GM23338 (cell line): ENCODE measurements around the gene CTDNEP1. TPM values are rescaled to one million over a fixed set of nuclear protein-coding genes. Genes with fewer than 3 reads are reported as not detected.

Source experiments
- ATAC-seq: fragments of 200-7000 bp; cut with Tn5 transposase; 3 replicates; pipeline ENCODE4 v1.9.1; 2020
- DNase-seq: peaks from one replicate; pipeline ENCODE4 v3.0.0-alpha.2; 2015; ENCODE audit warnings: low spot score
- H2AFZ ChIP-seq: fragments of 200-600 bp; sonication (generic); 2 replicates; pipeline ENCODE4 v1.8.0; 2016; ENCODE audit warnings: antibody characterized with exemption, mild to moderate bottlenecking, moderate library complexity
- H3F3A ChIP-seq: fragments of 200-600 bp; sonication (generic); replicated peaks from 2 replicates; pipeline ENCODE4 v1.8.0; 2017; ENCODE audit warnings: antibody characterized with exemption, mixed run types, low read depth
- H3K27ac ChIP-seq: fragments of 200-600 bp; sonication (generic); 2 replicates; pipeline ENCODE4 v1.6.1; 2016; ENCODE audit warnings: low read depth
- H3K27me3 ChIP-seq: fragments of 200-600 bp; sonication (generic); 2 replicates; pipeline ENCODE4 v1.8.0; 2016; ENCODE audit warnings: mild to moderate bottlenecking, mixed run types, moderate library complexity; ENCODE audit not compliant: insufficient read depth
- H3K36me3 ChIP-seq: fragments of 200-600 bp; sonication (generic); 2 replicates; pipeline ENCODE4 v1.8.0; 2016; ENCODE audit warnings: mild to moderate bottlenecking; ENCODE audit not compliant: insufficient read depth
- H3K4me1 ChIP-seq: fragments of 200-600 bp; sonication (generic); 2 replicates; pipeline ENCODE4 v1.8.0; 2016; ENCODE audit warnings: mild to moderate bottlenecking, moderate library complexity; ENCODE audit not compliant: insufficient read depth
- H3K4me2 ChIP-seq: fragments of 200-600 bp; sonication (generic); 2 replicates; pipeline ENCODE4 v1.7.1; 2017; ENCODE audit warnings: mixed run types
- H3K4me3 ChIP-seq: fragments of 200-600 bp; sonication (generic); 2 replicates; pipeline ENCODE4 v1.6.1; 2016; ENCODE audit warnings: mixed run types
- H3K79me2 ChIP-seq: fragments of 200-600 bp; sonication (generic); replicated peaks from 2 replicates; pipeline ENCODE4 v1.8.0; 2017; ENCODE audit warnings: mild to moderate bottlenecking; ENCODE audit not compliant: insufficient read depth
- H3K9me2 ChIP-seq: fragments of 200-600 bp; sonication (generic); 2 replicates; pipeline ENCODE4 v1.8.0; 2017; ENCODE audit not compliant: insufficient read depth
- H4K20me1 ChIP-seq: fragments of 200-600 bp; sonication (generic); replicated peaks from 2 replicates; pipeline ENCODE4 v1.8.0; 2017; ENCODE audit warnings: mild to moderate bottlenecking; ENCODE audit not compliant: insufficient read depth
- H3K27ac Mint-ChIP-seq: 2 replicates; pipeline ENCODE4 v1.8.0; 2020; ENCODE audit warnings: inconsistent platforms, mild to moderate bottlenecking, moderate library complexity, mixed read lengths
- H3K27me3 Mint-ChIP-seq: 3 replicates; pipeline ENCODE4 v1.8.0; 2022; ENCODE audit warnings: low read depth, mild to moderate bottlenecking, moderate library complexity, mixed read lengths, inconsistent platforms; ENCODE audit not compliant: insufficient read depth, poor library complexity
- H3K36me3 Mint-ChIP-seq: 3 replicates; pipeline ENCODE4 v1.8.0; 2021; ENCODE audit warnings: low read depth, mild to moderate bottlenecking, inconsistent platforms, moderate library complexity, mixed read lengths
- H3K4me1 Mint-ChIP-seq: 3 replicates; pipeline ENCODE4 v1.8.0; 2020; ENCODE audit warnings: mild to moderate bottlenecking, inconsistent platforms, mixed read lengths
- H3K4me3 Mint-ChIP-seq: 3 replicates; pipeline ENCODE4 v1.8.0; 2021; ENCODE audit warnings: moderate library complexity, mild to moderate bottlenecking, inconsistent platforms, mixed read lengths
- H3K9me3 Mint-ChIP-seq: 3 replicates; pipeline ENCODE4 v1.8.0; 2020; ENCODE audit warnings: moderate library complexity, mild to moderate bottlenecking, inconsistent platforms, mixed read lengths
- EZH2phosphoT487 ChIP-seq: fragments of 200-600 bp; sonication (generic); IDR thresholded peaks from one replicate; pipeline ENCODE4 v1.8.1; 2018; ENCODE audit warnings: antibody characterized with exemption; ENCODE audit not compliant: unreplicated experiment
- NANOG ChIP-seq: IDR thresholded peaks from 2 replicates; pipeline ENCODE4 v1.6.1; 2016; ENCODE audit warnings: antibody characterized with exemption, borderline replicate concordance
- POLR2AphosphoS5 ChIP-seq: IDR thresholded peaks from 2 replicates; pipeline ENCODE4 v1.6.1; 2016; ENCODE audit warnings: antibody characterized with exemption, low read depth
- ZNF114 ChIP-seq: fragments of 250-450 bp; sonication (Bioruptor Pico); IDR thresholded peaks from 2 replicates; pipeline ENCODE4 v1.5.0; 2020; ENCODE audit warnings: mild to moderate bottlenecking, moderate library complexity
- polyA plus RNA-seq: library from polyadenylated mRNA; unstranded; fragments of >200 nt; fragmentation: Nextera tagmentation; extraction: Ambion mirVana; gene quantifications from 2 replicates; pipeline ENCODE4 v1.2.1, GENCODE V29; 2016
- total RNA-seq: library from RNA; depleted of rRNA; stranded (reverse); fragments of >200 nt; shearing (Covaris generic); gene quantifications from 2 replicates; pipeline ENCODE4 v1.2.3, GENCODE V29; 2014
- TF ChIP-seq, protein P1 (sequence below): fragments of 250-450 bp; sonication (Bioruptor Pico); IDR thresholded peaks from 2 replicates; pipeline ENCODE4 v1.5.0; 2020; ENCODE audit warnings: mild to moderate bottlenecking, moderate library complexity
- TF ChIP-seq, protein P2 (sequence below): IDR thresholded peaks from 2 replicates; pipeline ENCODE4 v1.6.1; 2016; ENCODE audit warnings: antibody characterized with exemption
- TF ChIP-seq, protein P3 (sequence below), 2 experiments: fragments of 200-600 bp in 1 of 2; sonication (generic) in 1 of 2; conservative IDR thresholded peaks; 2 replicates each; pipeline versions ENCODE4 v1.5.1 to v1.6.1; 2016 to 2017; ENCODE audit warnings: antibody characterized with exemption in 2 of 2, low read depth in 2 of 2, mild to moderate bottlenecking in 2 of 2, moderate library complexity in 1 of 2

The CTDNEP1 gene
- total and polyA plus RNA-seq, 2 experiments from 2014 or later = 48.1 to 93.4 TPM

DNA sequence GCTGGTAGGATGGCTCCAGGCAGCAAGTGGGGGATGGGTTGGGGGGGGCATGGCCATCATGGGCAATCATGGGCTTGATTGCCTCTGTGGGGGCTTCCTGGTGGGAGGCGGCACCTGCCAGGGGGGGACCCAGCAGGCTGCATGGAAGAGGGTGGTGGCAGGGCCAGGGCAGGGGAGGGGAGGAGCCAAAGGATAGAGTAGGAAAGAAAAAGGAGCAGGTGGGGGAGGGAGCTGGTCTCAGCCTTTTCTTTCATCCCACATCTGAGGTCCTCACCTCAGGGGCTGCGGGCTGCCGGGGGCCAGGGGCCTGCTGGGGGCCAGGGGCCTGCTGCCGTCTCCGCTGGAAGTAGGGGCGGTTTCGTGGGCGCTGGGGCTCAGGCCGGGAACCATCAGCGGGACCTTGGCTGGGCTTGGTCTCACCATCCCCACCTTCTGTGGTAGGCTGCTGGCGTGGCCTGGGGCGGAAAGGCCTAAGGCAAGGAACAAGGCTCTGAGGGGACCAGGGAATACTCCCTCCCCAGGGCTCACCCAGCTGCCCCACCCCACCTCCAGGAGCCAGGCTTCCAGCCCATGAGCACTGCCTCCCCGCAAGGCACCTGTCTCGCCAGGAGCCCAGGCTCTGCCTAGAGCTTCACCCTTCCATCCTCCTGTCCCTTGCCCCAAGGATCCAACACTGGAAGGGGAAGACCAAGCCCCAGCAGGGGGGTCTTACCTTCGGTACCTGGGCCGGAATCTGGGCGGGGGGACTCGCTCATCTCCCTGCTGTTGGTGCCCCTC lies 37.9 kb upstream of the CTDNEP1 start:
- no peak overlapping the region for H3K27ac Mint-ChIP-seq
- Histone ChIP-seq H3K4me2 (no peak overlapping the region), H3K4me1 (peaks cover 7% of the 10 kb centered on the region), H3K36me3 (peaks cover 5% of the 10 kb centered on the region; the same call in 1 of the 2 replicates), H3K27me3 (no peaks in the 10 kb centered on the region), H3F3A (0 out of 2 replicates have a peak, but pooled peaks cover 9% of the 10 kb centered on the region), H2AFZ (no peak overlapping the region), H4K20me1 (peaks cover 7% of the 10 kb centered on the region; the same call in 1 of the 2 replicates), H3K27ac (no peak overlapping the region), H3K79me2 (no peaks in the 10 kb centered on the region), H3K9me2 (no peaks in the 10 kb centered on the region), H3K4me3 (no peak overlapping the region)
- DNase-seq = no peak
- peak; percentile 16 for ATAC-seq
- TF ChIP-seq, protein P1, sequence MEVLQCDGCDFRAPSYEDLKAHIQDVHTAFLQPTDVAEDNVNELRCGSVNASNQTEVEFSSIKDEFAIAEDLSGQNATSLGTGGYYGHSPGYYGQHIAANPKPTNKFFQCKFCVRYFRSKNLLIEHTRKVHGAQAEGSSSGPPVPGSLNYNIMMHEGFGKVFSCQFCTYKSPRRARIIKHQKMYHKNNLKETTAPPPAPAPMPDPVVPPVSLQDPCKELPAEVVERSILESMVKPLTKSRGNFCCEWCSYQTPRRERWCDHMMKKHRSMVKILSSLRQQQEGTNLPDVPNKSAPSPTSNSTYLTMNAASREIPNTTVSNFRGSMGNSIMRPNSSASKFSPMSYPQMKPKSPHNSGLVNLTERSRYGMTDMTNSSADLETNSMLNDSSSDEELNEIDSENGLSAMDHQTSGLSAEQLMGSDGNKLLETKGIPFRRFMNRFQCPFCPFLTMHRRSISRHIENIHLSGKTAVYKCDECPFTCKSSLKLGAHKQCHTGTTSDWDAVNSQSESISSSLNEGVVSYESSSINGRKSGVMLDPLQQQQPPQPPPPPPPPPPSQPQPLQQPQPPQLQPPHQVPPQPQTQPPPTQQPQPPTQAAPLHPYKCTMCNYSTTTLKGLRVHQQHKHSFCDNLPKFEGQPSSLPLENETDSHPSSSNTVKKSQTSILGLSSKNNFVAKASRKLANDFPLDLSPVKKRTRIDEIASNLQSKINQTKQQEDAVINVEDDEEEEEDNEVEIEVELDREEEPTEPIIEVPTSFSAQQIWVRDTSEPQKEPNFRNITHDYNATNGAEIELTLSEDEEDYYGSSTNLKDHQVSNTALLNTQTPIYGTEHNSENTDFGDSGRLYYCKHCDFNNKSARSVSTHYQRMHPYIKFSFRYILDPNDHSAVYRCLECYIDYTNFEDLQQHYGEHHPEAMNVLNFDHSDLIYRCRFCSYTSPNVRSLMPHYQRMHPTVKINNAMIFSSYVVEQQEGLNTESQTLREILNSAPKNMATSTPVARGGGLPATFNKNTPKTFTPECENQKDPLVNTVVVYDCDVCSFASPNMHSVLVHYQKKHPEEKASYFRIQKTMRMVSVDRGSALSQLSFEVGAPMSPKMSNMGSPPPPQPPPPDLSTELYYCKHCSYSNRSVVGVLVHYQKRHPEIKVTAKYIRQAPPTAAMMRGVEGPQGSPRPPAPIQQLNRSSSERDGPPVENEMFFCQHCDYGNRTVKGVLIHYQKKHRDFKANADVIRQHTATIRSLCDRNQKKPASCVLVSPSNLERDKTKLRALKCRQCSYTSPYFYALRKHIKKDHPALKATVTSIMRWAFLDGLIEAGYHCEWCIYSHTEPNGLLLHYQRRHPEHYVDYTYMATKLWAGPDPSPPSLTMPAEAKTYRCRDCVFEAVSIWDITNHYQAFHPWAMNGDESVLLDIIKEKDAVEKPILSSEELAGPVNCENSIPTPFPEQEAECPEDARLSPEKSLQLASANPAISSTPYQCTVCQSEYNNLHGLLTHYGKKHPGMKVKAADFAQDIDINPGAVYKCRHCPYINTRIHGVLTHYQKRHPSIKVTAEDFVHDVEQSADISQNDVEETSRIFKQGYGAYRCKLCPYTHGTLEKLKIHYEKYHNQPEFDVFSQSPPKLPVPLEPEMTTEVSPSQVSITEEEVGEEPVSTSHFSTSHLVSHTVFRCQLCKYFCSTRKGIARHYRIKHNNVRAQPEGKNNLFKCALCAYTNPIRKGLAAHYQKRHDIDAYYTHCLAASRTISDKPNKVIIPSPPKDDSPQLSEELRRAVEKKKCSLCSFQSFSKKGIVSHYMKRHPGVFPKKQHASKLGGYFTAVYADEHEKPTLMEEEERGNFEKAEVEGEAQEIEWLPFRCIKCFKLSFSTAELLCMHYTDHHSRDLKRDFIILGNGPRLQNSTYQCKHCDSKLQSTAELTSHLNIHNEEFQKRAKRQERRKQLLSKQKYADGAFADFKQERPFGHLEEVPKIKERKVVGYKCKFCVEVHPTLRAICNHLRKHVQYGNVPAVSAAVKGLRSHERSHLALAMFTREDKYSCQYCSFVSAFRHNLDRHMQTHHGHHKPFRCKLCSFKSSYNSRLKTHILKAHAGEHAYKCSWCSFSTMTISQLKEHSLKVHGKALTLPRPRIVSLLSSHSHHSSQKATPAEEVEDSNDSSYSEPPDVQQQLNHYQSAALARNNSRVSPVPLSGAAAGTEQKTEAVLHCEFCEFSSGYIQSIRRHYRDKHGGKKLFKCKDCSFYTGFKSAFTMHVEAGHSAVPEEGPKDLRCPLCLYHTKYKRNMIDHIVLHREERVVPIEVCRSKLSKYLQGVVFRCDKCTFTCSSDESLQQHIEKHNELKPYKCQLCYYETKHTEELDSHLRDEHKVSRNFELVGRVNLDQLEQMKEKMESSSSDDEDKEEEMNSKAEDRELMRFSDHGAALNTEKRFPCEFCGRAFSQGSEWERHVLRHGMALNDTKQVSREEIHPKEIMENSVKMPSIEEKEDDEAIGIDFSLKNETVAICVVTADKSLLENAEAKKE (CRISPR knock-in tag) = no peak
- peak; percentile 7; the same call in 1 of the 2 replicates for TF ChIP-seq POLR2AphosphoS5
- TF ChIP-seq ZNF114 (CRISPR knock-in tag) = no peak
- TF ChIP-seq EZH2phosphoT487 = no peak
- TF ChIP-seq NANOG = no peak
- TF ChIP-seq, protein P2, sequence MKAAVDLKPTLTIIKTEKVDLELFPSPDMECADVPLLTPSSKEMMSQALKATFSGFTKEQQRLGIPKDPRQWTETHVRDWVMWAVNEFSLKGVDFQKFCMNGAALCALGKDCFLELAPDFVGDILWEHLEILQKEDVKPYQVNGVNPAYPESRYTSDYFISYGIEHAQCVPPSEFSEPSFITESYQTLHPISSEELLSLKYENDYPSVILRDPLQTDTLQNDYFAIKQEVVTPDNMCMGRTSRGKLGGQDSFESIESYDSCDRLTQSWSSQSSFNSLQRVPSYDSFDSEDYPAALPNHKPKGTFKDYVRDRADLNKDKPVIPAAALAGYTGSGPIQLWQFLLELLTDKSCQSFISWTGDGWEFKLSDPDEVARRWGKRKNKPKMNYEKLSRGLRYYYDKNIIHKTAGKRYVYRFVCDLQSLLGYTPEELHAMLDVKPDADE = no peak
- TF ChIP-seq, protein P3, sequence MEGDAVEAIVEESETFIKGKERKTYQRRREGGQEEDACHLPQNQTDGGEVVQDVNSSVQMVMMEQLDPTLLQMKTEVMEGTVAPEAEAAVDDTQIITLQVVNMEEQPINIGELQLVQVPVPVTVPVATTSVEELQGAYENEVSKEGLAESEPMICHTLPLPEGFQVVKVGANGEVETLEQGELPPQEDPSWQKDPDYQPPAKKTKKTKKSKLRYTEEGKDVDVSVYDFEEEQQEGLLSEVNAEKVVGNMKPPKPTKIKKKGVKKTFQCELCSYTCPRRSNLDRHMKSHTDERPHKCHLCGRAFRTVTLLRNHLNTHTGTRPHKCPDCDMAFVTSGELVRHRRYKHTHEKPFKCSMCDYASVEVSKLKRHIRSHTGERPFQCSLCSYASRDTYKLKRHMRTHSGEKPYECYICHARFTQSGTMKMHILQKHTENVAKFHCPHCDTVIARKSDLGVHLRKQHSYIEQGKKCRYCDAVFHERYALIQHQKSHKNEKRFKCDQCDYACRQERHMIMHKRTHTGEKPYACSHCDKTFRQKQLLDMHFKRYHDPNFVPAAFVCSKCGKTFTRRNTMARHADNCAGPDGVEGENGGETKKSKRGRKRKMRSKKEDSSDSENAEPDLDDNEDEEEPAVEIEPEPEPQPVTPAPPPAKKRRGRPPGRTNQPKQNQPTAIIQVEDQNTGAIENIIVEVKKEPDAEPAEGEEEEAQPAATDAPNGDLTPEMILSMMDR (conservative IDR thresholded peaks at IDR 0.05; ENCODE audit: low read depth in 2 of 2) = no peak
- H3K27me3 Mint-ChIP-seq = peaks cover 14% of the 10 kb centered on the region
- no peaks in the 10 kb centered on the region; the same call in 2 of the 3 replicates for H3K9me3 Mint-ChIP-seq
- peaks cover 27% of the 10 kb centered on the region for H3K4me1 Mint-ChIP-seq
- H3K4me3 Mint-ChIP-seq = no peak overlapping the region; the same call in 2 of the 3 replicates
- H3K36me3 Mint-ChIP-seq = peaks cover 18% of the 10 kb centered on the region
